Endothelial cell of umbilical vein (primary cell): ENCODE measurements around the gene EXOC3L1. TPM values are rescaled to one million over a fixed set of nuclear protein-coding genes. Genes with fewer than 3 reads are reported as not detected.

Experiments
- BruUV-seq: library from RNA; stranded (reverse); fragments of 400-500 nt; replicated peaks from 2 replicates; lab custom pipeline; 2021; lab: Mats Ljungman, UMichigan
- CTCF ChIA-PET: fragments of 300-600, 350-600 bp; sonication (Branson Sonifier 250); formaldehyde crosslinking; loops from one replicate; lab custom pipeline; 2021; ENCODE audit warnings: antibody characterized with exemption, inconsistent platforms; lab: Charles Lee
- POLR2A ChIA-PET: fragments of 300-600, 350-600 bp; sonication (Branson Sonifier 250); formaldehyde crosslinking; loops from one replicate; lab custom pipeline; 2021; ENCODE audit warnings: antibody characterized with exemption, inconsistent platforms; lab: Charles Lee
- DNase-seq: peaks from one replicate; pipeline ENCODE4 v3.0.0-alpha.2; 2011; ENCODE audit warnings: low read depth, low spot score
- FAIRE-seq: peaks from 2 replicates; lab custom pipeline; 2011; peaks lifted over from hg19 to GRCh38; lab: Jason Lieb, UNC
- H2AFZ ChIP-seq: 2 replicates; pipeline ENCODE4 v1.6.0; 2012; ENCODE audit warnings: low read depth, low read length, control low read depth, inconsistent platforms
- H3K27ac ChIP-seq: 2 replicates; pipeline ENCODE4 v1.5.1; 2011; ENCODE audit warnings: low read depth, mild to moderate bottlenecking, control low read depth, low read length, moderate library complexity; ENCODE audit not compliant: insufficient read depth
- H3K27me3 ChIP-seq, 2 experiments: 2 replicates each; pipeline versions ENCODE4 v1.6.0 to v1.6.1; 2011; ENCODE audit warnings: low read length in 2 of 2, mixed read lengths in 1 of 2; ENCODE audit not compliant: control insufficient read depth in 2 of 2, insufficient read depth in 2 of 2
- H3K36me3 ChIP-seq, 2 experiments: 2 replicates in 1 of 2; 3 replicates in 1 of 2; pipeline ENCODE4 v1.5.1; 2011; ENCODE audit warnings: low read length in 2 of 2, mild to moderate bottlenecking in 1 of 2, moderate library complexity in 1 of 2; ENCODE audit not compliant: control insufficient read depth in 2 of 2, insufficient read depth in 2 of 2; ENCODE audit errors: extremely low read depth in 1 of 2
- H3K4me1 ChIP-seq: 3 replicates; pipeline ENCODE4 v1.5.1; 2011; ENCODE audit warnings: mild to moderate bottlenecking, low read length; ENCODE audit not compliant: control insufficient read depth, insufficient read depth; ENCODE audit errors: extremely low read depth
- H3K4me2 ChIP-seq: 2 replicates; pipeline ENCODE4 v1.6.1; 2011; ENCODE audit warnings: low read length, control low read depth, mixed read lengths; ENCODE audit not compliant: insufficient read depth
- H3K4me3 ChIP-seq, 3 experiments: fragments of 200-600 bp in 1 of 3; sonication (generic), shearing (Covaris generic) in 1 of 3; replicated peaks in 1 of 3; 2 replicates each; pipeline ENCODE4 v1.5.1; 2011 to 2016; ENCODE audit warnings: control low read depth in 3 of 3, low read length in 3 of 3, mild to moderate bottlenecking in 2 of 3, inconsistent platforms in 1 of 3, low read depth in 1 of 3, moderate library complexity in 1 of 3; ENCODE audit not compliant: insufficient read depth in 1 of 3
- H3K79me2 ChIP-seq: 2 replicates; pipeline ENCODE4 v1.6.0; 2012; ENCODE audit warnings: low read length, inconsistent platforms; ENCODE audit not compliant: control insufficient read depth, insufficient read depth
- H3K9ac ChIP-seq: replicated peaks from 2 replicates; pipeline ENCODE3; 2011; ENCODE audit warnings: low read length, control low read depth; ENCODE audit not compliant: insufficient read depth; ENCODE audit errors: extremely low read depth
- H3K9me1 ChIP-seq: replicated peaks from 3 replicates; pipeline ENCODE4 v1.6.0; 2011; ENCODE audit warnings: mild to moderate bottlenecking, low read length; ENCODE audit not compliant: control insufficient read depth, insufficient read depth; ENCODE audit errors: extremely low read depth
- H3K9me3 ChIP-seq: replicated peaks from 2 replicates; pipeline ENCODE4 v1.5.1; 2012; ENCODE audit warnings: low read length, inconsistent platforms; ENCODE audit not compliant: control insufficient read depth, insufficient read depth
- H4K20me1 ChIP-seq: replicated peaks from 2 replicates; pipeline ENCODE3; 2011; ENCODE audit warnings: mild to moderate bottlenecking, low read length; ENCODE audit not compliant: control insufficient read depth, insufficient read depth; ENCODE audit errors: extremely low read depth
- EZH2 ChIP-seq: IDR thresholded peaks from 2 replicates; pipeline ENCODE4 v1.6.1; 2012; ENCODE audit warnings: borderline replicate concordance, low read depth, mild to moderate bottlenecking, moderate library complexity, low read length, inconsistent platforms; ENCODE audit not compliant: severe bottlenecking
- FOS ChIP-seq: IDR thresholded peaks from 2 replicates; pipeline ENCODE4 v1.6.1; 2011; ENCODE audit warnings: mild to moderate bottlenecking, low read length, moderate library complexity, borderline replicate concordance; ENCODE audit not compliant: insufficient read depth
- GATA2 ChIP-seq: IDR thresholded peaks from 2 replicates; pipeline ENCODE4 v1.7.0; 2011; ENCODE audit warnings: low read depth, mild to moderate bottlenecking, moderate library complexity, mixed read lengths, low read length; ENCODE audit not compliant: insufficient read length, insufficient read depth
- MAX ChIP-seq: IDR thresholded peaks from 2 replicates; pipeline ENCODE4 v1.6.1; 2011; ENCODE audit not compliant: insufficient read depth, insufficient read length
- MYC ChIP-seq: IDR thresholded peaks from one replicate; pipeline ENCODE4 v1.6.1; 2011; ENCODE audit warnings: mild to moderate bottlenecking, low read depth, low read length
- POLR2A ChIP-seq: IDR thresholded peaks from 2 replicates; pipeline ENCODE4 v1.6.1; 2012; ENCODE audit warnings: low read depth, mild to moderate bottlenecking, control low read depth, low read length
- POLR2AphosphoS5 ChIP-seq: IDR thresholded peaks from 2 replicates; pipeline ENCODE4 v1.6.1; 2012; ENCODE audit warnings: low read depth, mild to moderate bottlenecking, control low read depth, low read length, moderate library complexity; ENCODE audit not compliant: insufficient read depth
- dilution Hi-C: fragments of 300-500 bp; cut with MboI; formaldehyde crosslinking; loops from one replicate; pipeline ENCODE4 v1.15.0; 2019; ENCODE audit warnings: low sequenced_read_pairs; ENCODE audit not compliant: extremely low pct_ligation_motif_present
- intact Hi-C: fragments of 100-400 bp; cut with micrococcal nuclease; formaldehyde crosslinking; loops from one replicate; pipeline ENCODE4 v1.10.0; 2022
- polyA plus RNA-seq, 4 experiments: library from polyadenylated mRNA; depleted of rRNA in 3 of 4; stranded (reverse) in 3 of 4; unstranded in 1 of 4; fragments of >200 nt; gene quantifications; 2 replicates each; pipeline versions ENCODE4 v1.2.1 to v1.2.3, GENCODE V29; 2011 to 2012; ENCODE audit warnings: missing spikeins in 1 of 4
- total RNA-seq: library from RNA; stranded (reverse); gene quantifications from 2 replicates; pipeline ENCODE4 v1.2.3, GENCODE V29; 2021

Gene EXOC3L1
- total and polyA plus RNA-seq, 2 donors (not counting 3 experiments of a cell fraction or from before 2014, with no cell fraction given), result 10.8 to 11.6 TPM

GRCh38 chr16:67157106-67157748 is 32.7 kb downstream of the EXOC3L1 start:
- no peak overlapping the region for H3K4me2 ChIP-seq
- H3K36me3 ChIP-seq, result no peaks in the 10 kb centered on the region
- H3K4me1 ChIP-seq, result peaks cover 4% of the 10 kb centered on the region
- H4K20me1 ChIP-seq, result no peaks in the 10 kb centered on the region
- ChIA-PET POLR2A (no interaction called here), CTCF (interaction anchor here (1.0 to 8.2 kb wide), 8 partner anchors 8 to 203 kb away, joined by 3 to 302 read pairs (median 6); no protein-coding TSS in a partner anchor)
- no TSS peak for BruUV-seq
- no peak for TF ChIP-seq EZH2
- no peak for TF ChIP-seq GATA2
- TF ChIP-seq POLR2A, result no peak
- TF ChIP-seq MYC, result no peak
- no peak for TF ChIP-seq MAX
- TF ChIP-seq POLR2AphosphoS5, result no peak
- no peak for TF ChIP-seq FOS
- H2AFZ ChIP-seq, result no peak overlapping the region
- DNase-seq, result no peak
- H3K4me3 ChIP-seq, result no peak overlapping the region
- H3K27ac ChIP-seq, result no peak overlapping the region
- intact Hi-C loops, result no loop called here
- FAIRE-seq, result no peak
- H3K9ac ChIP-seq, result no peak overlapping the region
- dilution Hi-C loops, result no loop called here
- H3K79me2 ChIP-seq, result no peaks in the 10 kb centered on the region
- no peaks in the 10 kb centered on the region for H3K9me3 ChIP-seq
- peaks cover 2 to 3% of the 10 kb centered on the region in 2 experiments for H3K27me3 ChIP-seq
- no peaks in the 10 kb centered on the region for H3K9me1 ChIP-seq
